ENCODE measurements around the gene DIS3L2.

DIS3L2 gene

DNA sequence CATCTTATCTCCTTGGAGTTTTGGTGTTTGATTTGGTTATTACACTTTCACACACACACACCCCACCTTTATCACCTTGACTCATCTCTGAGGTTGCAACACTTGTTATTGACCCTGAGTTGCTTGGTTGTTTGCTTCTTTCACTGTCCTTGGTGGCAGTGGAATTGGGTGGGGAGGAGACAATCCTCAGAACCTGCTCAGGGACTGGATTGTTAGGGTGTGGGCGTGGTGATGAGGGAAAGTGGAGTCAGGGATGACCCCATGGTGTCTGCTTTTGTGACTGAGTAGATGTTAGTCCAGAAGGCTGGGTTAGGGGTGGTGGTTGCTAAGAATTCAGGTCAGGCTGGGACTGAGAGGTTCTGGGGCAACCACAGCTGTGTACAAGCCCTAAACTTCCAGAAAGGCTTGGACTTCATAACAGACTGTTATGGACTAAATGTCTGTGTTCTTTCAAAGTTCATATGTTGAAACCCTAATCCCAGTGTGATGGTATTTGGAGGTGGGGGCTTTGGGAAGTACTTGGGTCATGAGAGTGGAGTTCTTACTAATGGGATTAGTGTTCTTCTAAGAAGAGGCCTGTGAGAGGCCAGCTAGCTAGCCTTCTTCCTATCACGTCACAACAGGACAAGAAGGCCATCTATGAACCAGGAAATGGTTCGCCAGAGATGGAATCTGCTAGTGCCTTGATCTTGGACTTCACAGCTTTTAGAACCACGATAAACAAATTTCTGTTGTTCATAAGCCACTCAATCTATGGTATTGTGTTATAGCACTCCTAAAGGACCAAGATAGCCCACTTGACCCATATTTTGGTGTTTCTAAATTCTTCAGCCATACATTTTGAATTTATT, 3.4 kb upstream of the DIS3L2 start:
- no peak for DNase-seq

- DNase-seq, result no peak
Measured at GRCh38 chr2:231960810-231961348, 634 bp upstream of the DIS3L2 start.

GRCh38 chr2:231965102-231965501, 3.6 kb downstream of the DIS3L2 start:
- DNase-seq, result no peak

DNA sequence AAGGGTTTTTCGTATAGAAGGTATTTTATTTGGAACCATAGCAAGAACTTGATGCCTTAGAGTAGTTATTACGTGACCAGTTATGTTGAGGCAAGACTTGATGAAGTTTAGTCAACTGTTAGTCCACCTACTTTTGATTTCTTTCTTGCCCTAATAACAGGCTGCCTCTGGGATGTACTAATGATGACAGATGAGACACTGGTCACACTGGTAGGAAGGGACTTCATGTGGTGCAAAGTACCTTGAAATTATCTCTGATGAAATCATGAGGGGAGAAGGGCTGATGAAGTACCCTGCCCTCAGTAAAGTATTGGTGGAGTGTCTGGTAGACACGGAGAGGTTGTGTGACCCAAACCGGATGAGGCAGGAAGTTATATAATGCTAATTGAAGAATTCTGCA, 5.4 kb downstream of the DIS3L2 start:
- DNase-seq, result no peak

GRCh38 chr2:231968820-231969219, 7.3 kb downstream of the DIS3L2 start:
- no peak for DNase-seq

DNA sequence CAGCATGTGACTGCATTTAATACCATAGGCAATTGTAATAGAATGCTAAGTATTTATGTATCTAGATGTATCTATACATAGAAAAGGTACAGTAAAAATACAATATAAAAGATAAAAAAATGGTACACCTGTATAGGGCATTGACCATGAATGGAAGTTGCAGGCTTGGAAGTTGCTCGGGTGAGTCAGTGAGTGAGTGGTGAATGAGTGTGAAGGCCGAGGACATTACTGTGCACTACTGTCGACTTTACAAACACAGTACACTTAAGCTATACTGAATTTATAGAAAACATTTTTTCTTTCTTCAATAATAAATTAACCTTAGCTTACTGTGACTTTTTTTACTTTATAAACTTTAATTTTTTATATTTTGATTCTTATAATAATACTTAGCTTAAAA, 8.9 kb downstream of the DIS3L2 start:
- no peak for DNase-seq

DNA sequence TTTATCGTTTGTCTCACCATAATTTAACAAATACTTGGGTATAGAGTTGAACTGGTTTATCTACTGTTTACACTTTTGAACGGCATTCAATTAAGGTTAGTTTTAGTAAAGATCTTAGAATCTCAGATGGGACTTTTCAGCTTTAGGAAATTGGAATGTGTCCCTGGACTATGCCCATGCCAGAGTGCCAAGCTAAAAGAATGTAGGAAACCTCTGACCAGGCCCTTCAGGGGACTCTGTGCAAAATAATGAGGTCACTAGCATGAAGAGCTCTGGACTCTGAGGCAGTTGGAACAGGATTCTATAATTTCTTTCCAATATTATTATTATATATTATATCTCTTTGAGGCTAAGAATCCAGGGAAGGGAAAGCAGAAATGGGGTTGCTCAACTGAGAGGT, 13.5 kb downstream of the DIS3L2 start:
- DNase-seq, result no peak

- no peak for DNase-seq
Measured at GRCh38 chr2:231977430-231977829, 15.9 kb downstream of the DIS3L2 start.

DNA sequence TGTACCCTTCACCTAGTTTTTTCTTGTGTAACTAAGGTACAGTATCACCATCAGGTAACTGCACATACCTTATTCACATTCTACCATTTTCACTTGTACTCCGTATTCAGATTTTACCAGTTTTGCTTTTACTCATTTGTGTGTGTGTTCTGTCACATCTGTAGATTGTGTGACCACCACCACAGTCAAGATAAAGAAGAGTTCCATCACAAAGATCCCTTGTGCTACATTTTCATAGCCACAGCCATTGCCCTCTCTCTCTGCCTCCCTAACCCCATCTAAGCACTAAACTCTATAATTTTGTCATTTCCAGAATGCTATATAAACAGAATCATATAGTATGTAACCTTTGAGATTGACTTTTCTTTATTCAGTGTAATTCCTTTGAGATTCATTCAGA, 23.5 kb downstream of the DIS3L2 start:
- DNase-seq, result no peak

DNA sequence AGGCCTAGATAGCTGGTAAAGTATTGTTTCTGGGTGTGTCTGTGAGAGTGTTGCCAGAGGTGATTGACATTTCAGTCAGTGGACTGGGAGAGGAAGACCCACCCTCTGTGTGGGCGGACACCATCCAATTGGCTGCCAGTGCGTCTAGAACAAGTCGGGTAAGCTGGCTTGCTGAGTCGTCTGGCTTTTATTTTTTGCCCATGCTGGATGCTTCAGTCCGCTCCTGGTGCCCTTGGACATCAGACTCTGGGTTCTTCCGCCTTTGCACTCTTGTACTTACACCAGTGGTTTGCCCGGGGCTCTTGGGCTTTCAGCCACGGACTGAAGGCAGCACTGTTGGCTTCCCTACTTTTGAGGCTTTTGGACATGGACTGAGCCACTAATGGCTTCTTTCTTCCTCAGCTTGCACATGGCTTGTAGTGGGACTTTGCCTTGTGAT, 24.3 kb downstream of the DIS3L2 start:
- no peak for DNase-seq

GRCh38 chr2:231987124-231987727, 25.7 kb downstream of the DIS3L2 start:
- no peak for DNase-seq

DNA sequence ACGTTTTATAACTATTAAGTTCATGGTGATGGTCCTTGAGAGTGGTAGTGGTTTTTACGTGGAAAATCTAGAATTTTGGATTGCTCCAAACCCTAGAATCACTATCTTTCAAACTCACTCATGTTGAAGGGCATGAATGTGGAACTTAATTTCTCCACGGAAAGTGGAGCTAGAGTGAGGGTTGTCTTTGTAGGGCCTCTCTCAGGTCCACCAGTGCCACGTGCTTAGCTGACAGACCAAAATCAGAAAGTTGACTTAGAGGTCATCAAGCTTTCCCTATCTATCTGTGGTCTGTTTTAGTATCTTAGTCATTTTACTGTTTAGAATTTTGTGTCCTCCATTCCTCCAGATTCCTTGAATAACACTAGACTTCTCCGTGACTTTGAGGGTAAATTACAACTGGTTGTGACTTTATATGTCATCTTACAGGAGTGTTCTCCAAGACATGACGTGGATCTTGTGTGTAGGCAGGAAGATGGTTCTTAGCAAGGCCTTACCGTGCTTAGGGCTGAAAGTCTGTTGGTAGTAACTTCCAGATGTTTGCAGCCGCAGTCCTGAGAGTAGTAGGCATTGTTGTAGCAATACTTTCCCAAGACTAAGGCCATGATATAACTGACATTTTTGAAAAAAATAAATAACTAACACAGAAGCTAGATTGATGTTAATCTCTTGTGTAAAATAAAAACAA, 26.8 kb downstream of the DIS3L2 start:
- DNase-seq, result no peak

- DNase-seq, result no peak
Measured at GRCh38 chr2:231991664-231992063, 30.2 kb downstream of the DIS3L2 start.

DNA sequence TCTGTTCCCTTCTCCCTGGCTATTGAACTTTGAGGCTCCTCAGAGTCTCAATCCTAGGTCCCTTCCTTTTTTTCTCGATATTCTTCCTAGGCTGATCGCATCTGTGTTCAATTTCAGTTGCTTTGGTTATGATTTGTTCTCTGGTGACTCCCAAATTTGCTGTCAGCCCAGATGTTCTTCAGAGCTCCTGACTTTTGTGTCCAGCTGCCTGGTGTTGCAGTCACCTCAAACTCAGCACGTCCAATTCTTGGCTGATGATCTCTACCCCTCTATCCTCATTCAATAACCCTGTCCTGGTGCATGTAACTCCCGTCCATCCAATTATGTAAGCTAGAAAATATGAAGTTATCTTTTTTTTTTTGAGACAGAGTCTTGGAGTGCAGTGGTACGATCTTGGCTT, 31.4 kb downstream of the DIS3L2 start:
- no peak for DNase-seq

DNA sequence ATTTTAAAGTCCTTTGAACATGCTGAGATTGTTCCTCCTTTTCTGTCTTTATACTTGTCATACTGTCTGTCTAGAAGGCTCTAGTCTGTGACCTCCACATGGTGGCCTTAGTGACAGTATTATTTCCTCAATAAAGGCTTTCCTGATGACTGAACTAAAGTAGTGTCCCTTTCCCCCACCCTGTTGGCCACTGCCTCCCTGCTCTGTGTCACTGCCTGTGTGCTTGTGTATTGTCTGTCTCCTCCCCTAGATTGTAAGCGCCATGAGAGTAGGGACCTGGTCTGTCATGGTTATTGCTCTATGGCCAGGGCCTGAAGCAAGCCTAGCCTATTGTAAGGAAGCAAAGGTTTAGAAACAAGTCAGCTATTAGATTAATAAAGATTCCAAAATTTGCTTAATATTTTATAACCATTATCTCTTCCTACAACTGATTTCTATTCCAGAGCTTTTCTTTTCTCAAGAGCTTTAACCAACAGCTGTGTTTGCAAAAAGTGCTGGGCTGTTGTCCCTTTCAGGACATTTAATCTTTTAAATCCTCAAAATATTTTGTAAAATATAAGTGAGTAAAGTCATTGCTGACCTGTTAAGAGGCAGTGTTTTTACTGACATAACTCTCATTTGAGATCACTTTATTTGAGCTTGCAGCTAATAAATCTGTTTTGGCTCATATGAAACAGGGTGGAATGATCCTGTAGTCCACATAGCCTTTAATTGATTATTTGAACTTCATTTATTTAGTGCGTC, 35.5 kb downstream of the DIS3L2 start:
- DNase-seq, result no peak

DNA sequence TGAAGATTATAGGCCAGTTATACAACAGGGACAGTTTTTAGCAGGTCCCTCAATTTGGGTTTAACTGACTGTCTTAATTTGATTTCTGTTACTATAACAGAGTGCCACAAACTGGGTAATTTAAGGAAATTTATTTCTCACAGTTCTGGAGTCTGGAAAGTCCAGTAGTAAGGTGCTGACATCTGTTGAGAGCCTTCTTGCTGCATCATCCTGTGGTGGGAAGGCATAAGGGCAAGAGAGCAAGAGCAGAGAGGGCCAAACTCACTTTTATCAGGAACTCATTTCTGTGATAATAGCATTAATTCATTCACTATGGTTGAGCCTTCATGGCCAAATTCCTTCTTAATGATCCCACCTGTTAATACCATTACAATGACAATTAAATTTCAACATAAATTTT, 36.5 kb downstream of the DIS3L2 start:
- no peak for DNase-seq

DNA sequence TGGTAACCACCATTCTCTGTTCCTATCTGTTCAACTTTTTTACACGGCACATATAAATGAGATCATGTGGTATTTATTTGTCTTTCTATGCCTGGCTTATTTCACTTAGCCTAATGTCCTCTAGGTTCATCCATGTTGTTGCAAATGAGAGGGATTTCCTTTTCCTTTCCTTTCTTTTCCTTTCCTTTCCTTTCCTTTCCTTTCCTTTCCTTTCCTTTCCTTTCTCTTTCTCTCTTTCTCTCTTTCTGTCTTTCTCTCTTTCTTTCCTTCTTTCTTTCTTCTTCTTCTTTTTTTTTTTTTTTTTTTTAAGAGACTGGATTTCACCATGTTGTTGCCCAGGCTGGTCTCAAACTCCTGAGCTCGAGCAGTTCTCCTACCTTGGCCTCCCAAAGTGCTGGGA, 38.9 kb downstream of the DIS3L2 start:
- DNase-seq, result no peak

- DNase-seq, result no peak
Measured at GRCh38 chr2:232001073-232001472, 39.6 kb downstream of the DIS3L2 start.

GRCh38 chr2:232006253-232006652, 44.7 kb downstream of the DIS3L2 start:
- no peak for DNase-seq

- DNase-seq, result no peak
Measured at GRCh38 chr2:232008907-232009638, 47.6 kb downstream of the DIS3L2 start.

- DNase-seq, result no peak
Measured at GRCh38 chr2:232009639-232010274, 48.2 kb downstream of the DIS3L2 start.
